Esophagus muscularis mucosa (tissue), 3 donors: ENCODE measurements around the gene XRN1.
"Not testable (repeated sequence)": the region's sequence is repeated elsewhere in the genome, so short reads cannot be mapped to it uniquely, and the experiment has no call there.

Experiments used
- CTCF ChIP-seq, 3 experiments: fragments of 200-600 bp in 2 of 3; fragments of 450-650 bp in 1 of 3; sonication (generic) in 2 of 3; IDR thresholded peaks; one replicate each; pipeline ENCODE4 v1.5.1; 2017 to 2019; ENCODE audit warnings: antibody characterized with exemption in 3 of 3, mild to moderate bottlenecking in 2 of 3, moderate library complexity in 1 of 3
- POLR2AphosphoS5 ChIP-seq, 2 donors: sonication (generic); formaldehyde crosslinking; IDR thresholded peaks; one replicate each; pipeline ENCODE4 v1.6.1; 2017; ENCODE audit warnings: antibody characterized with exemption in 2 of 2

DNA sequence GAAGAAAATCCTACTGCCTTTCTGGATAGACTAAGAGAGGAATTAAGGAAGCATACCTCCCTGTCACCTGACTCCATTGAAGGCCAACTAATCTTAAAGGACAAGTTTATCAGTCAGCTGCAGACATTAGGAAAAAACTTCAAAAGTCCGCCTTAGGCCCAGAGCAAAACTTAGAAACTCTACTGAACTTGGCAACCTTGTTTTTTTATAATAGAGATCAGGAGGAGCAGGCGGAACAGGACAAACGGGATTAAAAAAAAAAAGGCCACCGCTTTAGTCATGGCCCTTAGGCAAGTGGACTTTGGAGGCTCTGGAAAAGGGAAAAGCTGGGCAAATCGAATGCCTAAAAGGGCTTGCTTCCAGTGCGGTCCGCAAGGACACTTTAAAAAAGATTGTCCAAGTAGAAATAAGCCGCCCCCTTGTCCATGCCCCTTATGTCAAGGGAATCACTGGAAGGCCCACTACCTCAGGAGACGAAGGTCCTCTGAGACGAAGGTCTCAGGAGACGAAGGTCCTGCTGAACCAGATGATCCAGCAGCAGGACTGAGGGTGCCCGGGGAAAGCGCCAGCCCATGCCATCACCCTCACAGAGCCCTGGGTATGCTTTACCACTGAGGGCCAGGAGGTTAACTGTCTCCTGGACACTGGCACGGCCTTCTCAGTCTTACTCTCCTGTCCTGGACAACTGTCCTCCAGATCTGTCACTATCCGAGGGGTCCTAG is 8.2 kb downstream of the XRN1 start:
- not testable (repeated sequence) for TF ChIP-seq CTCF, POLR2AphosphoS5 (IDR thresholded peaks at IDR 0.05)
